Lower lobe of right lung (tissue), 2 donors: ENCODE results near the gene EIF2B2. TPM values are rescaled to one million over a fixed set of nuclear protein-coding genes. Genes with fewer than 3 reads are reported as not detected.

Experiments used
- ATAC-seq, 2 donors: fragments of 200-7000 bp; cut with Tn5 transposase; one replicate each; pipeline ENCODE4 v1.9.1; 2020 to 2022; ENCODE audit warnings: mild to moderate bottlenecking in 2 of 2, moderate library complexity in 2 of 2
- DNase-seq: peaks from one replicate; pipeline ENCODE4 v3.0.0-alpha.2; 2020
- H3K27ac ChIP-seq: fragments of 200-600 bp; one replicate; pipeline ENCODE4 v1.8.0; 2022
- H3K27me3 ChIP-seq: fragments of 200-600 bp; one replicate; pipeline ENCODE4 v1.8.0; 2022; ENCODE audit warnings: low read depth
- H3K36me3 ChIP-seq: fragments of 200-600 bp; one replicate; pipeline ENCODE4 v1.8.0; 2022; ENCODE audit warnings: mild to moderate bottlenecking
- H3K4me1 ChIP-seq: fragments of 200-600 bp; one replicate; pipeline ENCODE4 v1.8.0; 2022
- H3K4me3 ChIP-seq: fragments of 200-600 bp; one replicate; pipeline ENCODE4 v1.8.0; 2022; ENCODE audit warnings: mild to moderate bottlenecking
- H3K9me3 ChIP-seq: fragments of 200-600 bp; one replicate; pipeline ENCODE4 v1.8.0; 2022
- intact Hi-C: fragments of 100-400 bp; cut with DNase I; formaldehyde crosslinking; loops from one replicate; pipeline ENCODE4 v1.11.0; 2022
- total RNA-seq: library from RNA; stranded (reverse); fragmentation: NEBNext Ultra II Directional; extraction: Animal tissue kit (Norgen Biotek cat#: 25700); gene quantifications from one replicate; pipeline ENCODE4 v1.2.1, GENCODE V29; 2021
- TF ChIP-seq, protein P1 (sequence below): fragments of 200-600 bp; IDR thresholded peaks from one replicate; pipeline ENCODE4 v1.8.0; 2022; ENCODE audit warnings: antibody characterized with exemption, mild to moderate bottlenecking
- donor health status: DM: no; HTN: yes; CAD: no; lungs with severe emphysema.

EIF2B2 gene
- total RNA-seq, 1 donor from 2014 or later: 30.4 TPM

DNA sequence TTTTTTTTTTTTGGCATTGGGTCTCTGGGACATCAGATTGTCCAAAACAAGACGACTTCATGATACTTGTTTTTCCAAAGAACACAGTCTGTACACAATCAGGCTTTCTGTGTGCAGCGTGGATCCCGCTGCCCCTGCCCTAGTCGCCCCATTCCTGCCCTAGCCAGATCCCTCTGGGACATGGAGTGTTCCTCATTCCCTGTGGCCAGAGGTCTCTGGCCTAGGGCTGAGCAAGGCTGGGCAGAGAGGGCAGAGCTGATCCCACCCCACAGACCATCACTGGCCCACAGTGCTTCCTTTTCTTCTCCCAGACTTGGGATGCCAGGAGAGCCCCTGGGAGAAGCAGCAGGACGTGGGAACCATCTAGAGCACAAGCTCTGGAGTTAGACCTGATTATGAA is 20.9 kb upstream of the EIF2B2 start:
- Histone ChIP-seq H3K9me3 (no peaks in the 10 kb centered on the region), H3K27me3 (no peaks in the 10 kb centered on the region), H3K36me3 (no peaks in the 10 kb centered on the region), H3K4me3 (no peak overlapping the region), H3K4me1 (peaks cover 4% of the 10 kb centered on the region), H3K27ac (no peak overlapping the region)
- TF ChIP-seq, protein P1, sequence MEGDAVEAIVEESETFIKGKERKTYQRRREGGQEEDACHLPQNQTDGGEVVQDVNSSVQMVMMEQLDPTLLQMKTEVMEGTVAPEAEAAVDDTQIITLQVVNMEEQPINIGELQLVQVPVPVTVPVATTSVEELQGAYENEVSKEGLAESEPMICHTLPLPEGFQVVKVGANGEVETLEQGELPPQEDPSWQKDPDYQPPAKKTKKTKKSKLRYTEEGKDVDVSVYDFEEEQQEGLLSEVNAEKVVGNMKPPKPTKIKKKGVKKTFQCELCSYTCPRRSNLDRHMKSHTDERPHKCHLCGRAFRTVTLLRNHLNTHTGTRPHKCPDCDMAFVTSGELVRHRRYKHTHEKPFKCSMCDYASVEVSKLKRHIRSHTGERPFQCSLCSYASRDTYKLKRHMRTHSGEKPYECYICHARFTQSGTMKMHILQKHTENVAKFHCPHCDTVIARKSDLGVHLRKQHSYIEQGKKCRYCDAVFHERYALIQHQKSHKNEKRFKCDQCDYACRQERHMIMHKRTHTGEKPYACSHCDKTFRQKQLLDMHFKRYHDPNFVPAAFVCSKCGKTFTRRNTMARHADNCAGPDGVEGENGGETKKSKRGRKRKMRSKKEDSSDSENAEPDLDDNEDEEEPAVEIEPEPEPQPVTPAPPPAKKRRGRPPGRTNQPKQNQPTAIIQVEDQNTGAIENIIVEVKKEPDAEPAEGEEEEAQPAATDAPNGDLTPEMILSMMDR: no peak
- no peak for DNase-seq
- intact Hi-C loops: no loop called here
- ATAC-seq: no peak

DNA sequence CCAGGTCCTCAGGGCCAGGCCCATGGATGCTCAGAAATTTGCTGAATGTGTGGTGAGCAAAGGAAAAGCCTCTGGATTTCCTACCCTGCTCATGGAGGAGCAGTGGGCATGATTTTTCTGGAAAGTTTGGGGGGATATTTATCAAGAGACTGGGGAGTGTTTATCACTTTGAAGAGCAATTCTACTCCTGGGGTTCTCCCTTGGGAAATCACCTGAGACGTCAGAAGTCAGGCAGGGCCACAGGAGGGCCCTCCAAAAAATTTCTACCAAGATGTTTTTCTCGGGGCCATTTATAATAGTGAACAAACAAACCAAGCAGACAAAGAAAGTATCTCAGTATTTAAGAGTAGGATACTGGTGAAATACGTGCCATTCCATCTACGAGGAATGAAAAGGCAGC is 20.1 kb upstream of the EIF2B2 start:
- TF ChIP-seq, protein P1: no peak

DNA sequence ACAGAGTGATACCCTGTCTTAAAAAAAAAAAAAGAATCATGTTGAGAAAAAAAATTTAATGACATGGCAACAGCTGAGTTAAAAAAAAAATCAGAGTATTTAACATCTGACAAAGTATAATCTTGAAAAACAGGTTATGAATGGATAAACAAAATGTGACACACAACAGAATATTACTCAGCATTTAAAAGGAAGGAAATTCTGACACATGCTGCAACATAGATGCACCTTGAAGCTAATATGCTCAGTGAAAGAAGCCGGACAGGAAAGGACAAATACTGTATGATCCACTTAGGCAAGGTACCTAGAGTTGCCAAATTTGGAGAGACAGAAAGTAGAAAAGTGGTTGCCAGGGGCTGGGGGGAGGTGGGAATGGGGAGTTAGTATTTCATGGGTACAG is 19.4 kb upstream of the EIF2B2 start:
- DNase-seq: no peak
- ATAC-seq: no peak
- Histone ChIP-seq H3K27me3 (no peaks in the 10 kb centered on the region), H3K4me1 (peaks cover 4% of the 10 kb centered on the region), H3K9me3 (no peaks in the 10 kb centered on the region), H3K27ac (no peak overlapping the region), H3K4me3 (no peak overlapping the region), H3K36me3 (no peaks in the 10 kb centered on the region)
- TF ChIP-seq, protein P1: no peak
- intact Hi-C loops: no loop called here

More for the DNA sequence above, 20.1 kb upstream of the EIF2B2 start:
- DNase-seq (no peak), ATAC-seq (no peak)
- peaks cover 4% of the 10 kb centered on the region for H3K4me1 ChIP-seq
- intact Hi-C loops: no loop called here
- no peaks in the 10 kb centered on the region for H3K36me3 ChIP-seq
- H3K4me3 ChIP-seq: no peak overlapping the region
- H3K27ac ChIP-seq: no peak overlapping the region
- no peaks in the 10 kb centered on the region for H3K9me3 ChIP-seq
- no peaks in the 10 kb centered on the region for H3K27me3 ChIP-seq

DNA sequence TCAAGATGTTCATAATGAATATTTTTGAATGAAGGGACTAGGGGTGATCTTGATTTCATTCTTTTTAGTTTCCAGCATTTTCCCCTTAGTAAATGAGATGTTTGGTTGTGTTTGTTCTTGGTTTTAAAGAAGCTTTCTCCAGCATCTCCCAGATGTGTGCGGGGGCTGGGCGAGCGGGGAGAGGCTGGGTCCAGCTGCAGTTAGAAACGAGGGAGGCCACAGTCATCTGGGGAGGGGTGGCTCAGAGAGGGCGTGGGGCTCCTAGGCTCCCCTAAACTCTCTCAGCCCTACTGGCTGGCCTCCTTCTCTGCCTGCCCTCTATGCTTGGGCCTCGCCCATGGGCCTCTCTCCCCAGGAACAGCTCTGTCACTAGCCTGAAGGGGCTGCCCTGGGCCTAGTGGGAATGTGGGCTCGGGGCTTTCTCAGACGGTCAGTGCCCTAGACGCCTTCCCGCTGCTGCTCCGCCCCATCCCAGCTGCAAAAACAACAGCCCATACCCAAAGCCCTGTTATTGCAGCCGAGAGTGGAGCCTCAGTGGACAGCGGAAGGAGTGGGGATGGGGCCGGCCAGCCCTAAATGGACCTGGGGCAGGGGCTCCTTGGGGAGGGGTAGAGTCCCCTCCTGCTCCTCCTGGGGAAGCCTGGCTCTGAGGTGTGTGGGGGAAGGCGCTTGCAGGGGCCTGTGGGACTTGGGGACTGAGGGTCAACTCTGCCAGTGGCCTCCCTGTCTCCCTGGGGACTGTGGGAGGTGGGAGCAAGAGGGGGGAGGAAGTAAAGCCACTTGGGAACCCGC is 18.3 kb upstream of the EIF2B2 start:
- TF ChIP-seq, protein P1: no peak
- intact Hi-C loops: no loop called here
- Histone ChIP-seq H3K4me3 (no peak overlapping the region), H3K27me3 (no peaks in the 10 kb centered on the region), H3K36me3 (no peaks in the 10 kb centered on the region), H3K27ac (no peak overlapping the region), H3K4me1 (peaks cover 4% of the 10 kb centered on the region), H3K9me3 (no peaks in the 10 kb centered on the region)
- no peak for DNase-seq
- no peak for ATAC-seq

DNA sequence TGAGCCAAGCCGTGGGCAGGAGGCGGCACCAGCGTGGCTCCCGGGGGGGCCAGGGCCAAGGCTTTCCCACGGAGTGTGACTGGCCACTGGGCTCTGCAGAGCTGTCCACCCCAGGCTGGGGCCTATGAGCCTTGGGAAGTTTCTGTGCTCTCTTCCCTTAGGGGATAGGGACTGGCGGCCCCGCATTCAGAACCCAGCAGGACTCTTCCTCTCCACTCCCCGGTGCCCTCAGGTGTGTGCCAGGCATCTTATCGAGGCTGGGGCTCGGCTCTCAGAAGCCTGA is 17.8 kb upstream of the EIF2B2 start:
- DNase-seq (no peak), ATAC-seq (no peak)
- H3K4me1 ChIP-seq: peaks cover 1% of the 10 kb centered on the region
- intact Hi-C loops: no loop called here
- TF ChIP-seq, protein P1: no peak
- no peak overlapping the region for H3K27ac ChIP-seq
- no peaks in the 10 kb centered on the region for H3K36me3 ChIP-seq
- H3K4me3 ChIP-seq: no peak overlapping the region
- H3K27me3 ChIP-seq: no peaks in the 10 kb centered on the region
- no peaks in the 10 kb centered on the region for H3K9me3 ChIP-seq
